AG09309 (cell line): Measurements from ENCODE around the gene HNRNPF.
"Not testable (repeated sequence)": the region's sequence is repeated elsewhere in the genome, so short reads cannot be mapped to it uniquely, and the experiment has no call there.

Experiments
- DNase-seq: peaks from one replicate; pipeline ENCODE4 v3.0.0-alpha.2; 2010; ENCODE audit warnings: low read depth
- H3K4me3 ChIP-seq: 2 replicates; pipeline ENCODE4 v1.5.1; 2011; ENCODE audit warnings: mild to moderate bottlenecking, low read depth, low read length, moderate library complexity; ENCODE audit not compliant: control insufficient read depth
- TF ChIP-seq, protein P1 (sequence below): IDR thresholded peaks from 2 replicates; pipeline ENCODE4 v1.5.1; 2011; ENCODE audit warnings: mild to moderate bottlenecking, low read depth, low read length, inconsistent platforms; ENCODE audit not compliant: insufficient read depth, control insufficient read depth; ENCODE audit errors: missing control alignments

HNRNPF gene

DNA sequence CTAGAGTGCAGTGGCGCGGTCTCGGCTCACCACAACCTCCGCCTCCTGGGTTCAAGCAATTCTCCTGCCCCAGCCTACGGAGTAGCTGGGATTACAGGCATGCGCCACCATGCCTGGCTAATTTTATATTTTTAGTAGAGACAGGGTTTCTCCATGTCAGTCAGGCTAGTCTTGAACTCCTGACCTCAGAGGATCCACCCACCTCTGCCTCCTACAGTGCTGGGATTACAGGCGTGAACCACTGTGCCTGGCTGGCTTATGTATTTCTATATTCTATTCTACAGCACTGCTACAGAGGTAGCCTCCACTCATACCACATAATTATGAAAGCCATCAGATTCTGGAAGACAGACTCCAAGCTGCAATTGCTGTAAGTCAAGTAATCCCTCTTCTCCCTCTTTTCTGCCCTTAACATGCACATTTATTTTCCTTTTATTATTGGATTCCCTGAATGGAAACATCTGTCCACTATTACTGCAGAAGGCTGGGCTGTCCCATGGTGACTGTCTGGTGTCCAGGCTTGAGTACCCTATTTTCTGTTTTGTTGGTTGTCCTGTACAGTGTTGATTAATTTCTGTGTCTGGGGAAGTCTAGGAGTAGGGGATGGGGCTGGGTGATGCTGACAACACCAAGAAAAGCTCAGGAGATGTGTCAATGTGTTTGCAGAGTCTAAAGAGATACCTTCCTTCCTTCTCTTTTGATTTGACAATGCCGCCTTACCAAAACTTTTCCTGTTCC is 22.1 kb upstream of the HNRNPF start:
- TF ChIP-seq, protein P1, sequence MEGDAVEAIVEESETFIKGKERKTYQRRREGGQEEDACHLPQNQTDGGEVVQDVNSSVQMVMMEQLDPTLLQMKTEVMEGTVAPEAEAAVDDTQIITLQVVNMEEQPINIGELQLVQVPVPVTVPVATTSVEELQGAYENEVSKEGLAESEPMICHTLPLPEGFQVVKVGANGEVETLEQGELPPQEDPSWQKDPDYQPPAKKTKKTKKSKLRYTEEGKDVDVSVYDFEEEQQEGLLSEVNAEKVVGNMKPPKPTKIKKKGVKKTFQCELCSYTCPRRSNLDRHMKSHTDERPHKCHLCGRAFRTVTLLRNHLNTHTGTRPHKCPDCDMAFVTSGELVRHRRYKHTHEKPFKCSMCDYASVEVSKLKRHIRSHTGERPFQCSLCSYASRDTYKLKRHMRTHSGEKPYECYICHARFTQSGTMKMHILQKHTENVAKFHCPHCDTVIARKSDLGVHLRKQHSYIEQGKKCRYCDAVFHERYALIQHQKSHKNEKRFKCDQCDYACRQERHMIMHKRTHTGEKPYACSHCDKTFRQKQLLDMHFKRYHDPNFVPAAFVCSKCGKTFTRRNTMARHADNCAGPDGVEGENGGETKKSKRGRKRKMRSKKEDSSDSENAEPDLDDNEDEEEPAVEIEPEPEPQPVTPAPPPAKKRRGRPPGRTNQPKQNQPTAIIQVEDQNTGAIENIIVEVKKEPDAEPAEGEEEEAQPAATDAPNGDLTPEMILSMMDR = no peak
- H3K4me3 ChIP-seq = no peak overlapping the region
- DNase-seq = no peak

DNA sequence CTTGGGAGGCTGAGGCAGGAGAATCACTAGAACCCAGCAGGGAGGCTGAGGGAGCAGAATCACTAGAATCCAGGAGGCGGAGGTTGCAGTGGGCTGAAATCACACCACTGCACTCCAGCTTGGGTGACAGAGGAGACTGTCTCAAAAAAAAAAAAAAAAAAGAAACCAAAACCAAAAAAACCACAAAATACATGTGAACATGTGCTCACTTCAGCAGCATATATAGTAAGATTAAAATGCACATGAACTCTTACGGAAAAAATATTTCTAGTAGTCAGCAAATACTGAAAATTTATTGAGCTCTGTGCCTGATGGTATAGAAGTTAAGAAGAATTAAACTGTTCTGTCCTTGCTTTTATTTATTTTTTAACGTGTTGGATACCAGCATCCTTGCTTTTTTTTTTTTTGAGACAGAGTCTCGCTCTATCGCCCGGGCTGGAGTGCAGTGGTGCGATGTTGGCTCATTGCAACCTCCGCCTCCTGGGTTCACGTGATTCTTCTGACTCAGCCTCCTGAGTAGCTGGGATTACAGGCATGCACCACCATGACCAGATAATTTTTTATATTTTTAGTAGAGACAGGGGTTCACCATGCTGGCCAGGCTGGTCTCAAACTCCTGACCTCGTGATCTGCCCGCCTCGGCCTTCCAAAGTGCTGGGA is 18.3 kb upstream of the HNRNPF start:
- no peak overlapping the region for H3K4me3 ChIP-seq
- no peak for DNase-seq
- TF ChIP-seq, protein P1 = no peak

DNA sequence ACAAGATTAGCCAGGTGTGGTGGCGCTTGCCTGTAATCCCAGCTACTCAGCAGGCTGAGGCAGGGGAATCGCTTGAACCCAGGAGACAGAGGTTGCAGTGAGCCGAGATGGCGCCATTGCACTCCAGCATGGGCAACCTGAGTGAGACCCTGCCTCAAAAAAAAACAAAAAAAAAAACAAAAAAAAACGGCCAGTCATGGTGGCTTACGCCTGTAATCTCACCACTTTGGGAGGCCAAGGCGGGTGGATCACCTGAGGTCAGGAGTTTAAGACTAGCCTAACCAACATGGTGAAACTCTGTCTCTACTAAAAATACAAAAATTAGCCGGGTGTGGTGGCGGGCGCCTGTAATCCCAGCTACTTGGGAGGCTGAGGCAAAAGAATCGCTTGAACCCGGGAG is 17.5 kb upstream of the HNRNPF start:
- H3K4me3 ChIP-seq, DNase-seq: not testable (repeated sequence)

DNA sequence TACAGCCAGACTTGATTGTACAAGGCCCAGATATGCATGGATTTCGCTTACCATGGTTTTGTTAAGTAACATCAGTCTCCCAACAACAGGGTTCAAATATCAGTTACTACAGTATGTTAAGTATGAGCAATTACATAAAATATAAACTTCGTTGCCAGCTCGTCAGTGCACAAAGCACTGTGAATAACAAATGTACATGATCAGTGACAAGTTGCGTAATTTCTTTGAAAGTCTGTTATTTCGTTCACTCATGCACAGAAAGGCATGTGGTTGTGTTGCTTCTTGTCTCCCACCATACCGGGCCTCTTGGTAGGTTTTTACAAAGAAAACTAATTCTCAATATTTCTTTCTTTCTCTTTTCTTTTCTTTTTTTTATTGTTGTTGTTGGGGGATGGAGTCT is 15.4 kb upstream of the HNRNPF start:
- H3K4me3 ChIP-seq = no peak overlapping the region
- TF ChIP-seq, protein P1 = no peak
- DNase-seq = no peak

DNA sequence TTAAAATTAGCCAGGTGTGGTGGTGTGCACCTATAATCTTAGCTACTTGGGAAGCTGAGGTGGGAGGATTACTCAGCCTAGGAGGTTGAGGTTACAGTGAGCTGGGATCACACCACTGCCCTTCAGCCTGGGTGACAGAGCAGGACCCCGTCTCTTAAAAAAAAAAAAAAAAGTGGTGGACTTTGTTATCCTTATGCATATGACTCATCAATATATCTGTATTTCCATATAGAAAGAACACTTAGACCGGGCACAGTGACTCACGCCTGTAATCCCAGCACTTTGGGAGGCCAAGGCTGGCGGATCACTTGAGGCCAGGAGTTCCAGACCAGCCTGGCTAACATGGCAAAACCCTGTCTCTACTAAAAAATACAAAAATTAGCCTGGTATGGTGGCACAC is 13.0 kb upstream of the HNRNPF start:
- not testable (repeated sequence) for H3K4me3 ChIP-seq, DNase-seq

DNA sequence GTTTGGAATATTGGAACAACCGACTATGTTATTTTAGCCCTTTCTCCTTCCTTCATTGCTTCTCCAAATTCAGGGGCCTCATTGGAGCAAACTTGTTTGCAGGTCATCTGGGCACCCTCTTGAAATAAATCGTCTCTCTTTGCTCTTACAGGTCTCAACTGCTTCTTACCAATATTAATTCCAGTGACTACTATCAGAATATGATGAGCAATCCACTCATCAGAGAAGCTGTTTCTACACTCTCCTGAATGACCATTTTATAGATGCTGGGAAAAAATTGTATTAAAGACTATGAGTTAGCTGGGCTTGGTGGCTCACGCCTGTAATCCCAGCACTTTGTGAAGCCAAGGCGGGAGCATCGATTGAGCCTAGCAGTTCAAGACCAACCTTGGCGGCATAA is 12.5 kb upstream of the HNRNPF start:
- no peak for DNase-seq
- no peak overlapping the region for H3K4me3 ChIP-seq
- TF ChIP-seq, protein P1 = no peak

DNA sequence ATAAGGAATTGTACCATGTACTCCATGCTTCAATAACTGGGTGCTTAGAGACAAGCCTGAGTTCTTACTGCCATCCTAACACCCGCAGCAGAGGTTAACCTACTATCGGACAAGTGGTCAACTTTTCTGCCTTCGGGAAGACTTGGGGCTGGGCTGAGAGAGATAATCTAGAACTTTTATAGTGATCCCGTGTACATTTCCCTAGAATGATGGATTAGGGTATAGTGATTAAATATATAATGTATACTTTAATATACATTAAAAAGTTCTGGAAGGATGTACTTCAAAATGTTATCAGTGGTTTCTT is 12.2 kb upstream of the HNRNPF start:
- TF ChIP-seq, protein P1 = no peak
- peak overlapping the region; percentile 62 for H3K4me3 ChIP-seq
- DNase-seq = no peak
